DMS 273 (cell line): ENCODE data around the gene ENTHD1.
A peak's percentile ranks its signal among the peaks of the same experiment; 100 is the strongest.

ENCODE experiments used
- DNase-seq: peaks from one replicate; lab custom pipeline; 2025; ENCODE audit not compliant: unreplicated experiment; lab: John Stamatoyannopoulos, UW

The ENTHD1 gene

DNA sequence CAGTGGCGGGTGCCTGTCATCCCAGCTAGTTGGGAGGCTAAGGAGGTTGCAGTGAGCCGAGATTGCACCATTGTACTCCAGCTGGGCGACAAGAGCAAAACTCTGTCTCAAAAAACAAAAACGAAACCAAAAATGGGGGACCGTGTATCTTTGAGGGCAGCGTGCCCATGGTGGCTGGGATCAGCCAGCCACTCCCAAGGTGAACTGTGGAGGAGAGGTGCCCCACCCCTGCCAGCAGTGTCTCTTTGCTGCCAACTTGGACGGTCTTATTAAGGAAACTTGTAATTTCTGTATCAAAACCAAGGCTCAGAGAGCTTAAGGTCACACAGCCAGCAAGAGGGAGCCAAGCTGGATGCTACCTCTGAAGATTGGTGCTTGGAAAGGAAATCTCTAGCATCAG lies 175.4 kb downstream of the ENTHD1 start:
- DNase-seq = no peak

DNA sequence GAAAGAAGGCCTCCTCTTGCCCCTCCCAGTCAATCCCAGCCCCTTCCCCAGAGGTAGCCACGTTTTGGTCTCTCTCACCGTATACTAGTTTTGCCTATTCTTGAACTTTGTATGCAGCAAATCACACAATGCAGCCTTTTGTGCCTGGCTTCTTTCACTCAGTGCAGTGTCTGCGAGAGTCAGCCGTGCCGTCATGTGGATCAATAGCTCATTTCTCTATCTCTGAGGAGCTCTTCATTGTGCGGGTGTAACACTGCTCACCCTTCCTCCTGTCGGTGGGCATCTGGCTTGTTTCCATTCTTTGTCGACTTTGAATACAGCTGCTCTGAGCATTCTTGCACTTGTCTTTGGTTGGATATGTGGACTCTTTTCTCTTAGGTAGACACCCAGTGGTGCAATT lies 176.5 kb downstream of the ENTHD1 start:
- DNase-seq = no peak

DNA sequence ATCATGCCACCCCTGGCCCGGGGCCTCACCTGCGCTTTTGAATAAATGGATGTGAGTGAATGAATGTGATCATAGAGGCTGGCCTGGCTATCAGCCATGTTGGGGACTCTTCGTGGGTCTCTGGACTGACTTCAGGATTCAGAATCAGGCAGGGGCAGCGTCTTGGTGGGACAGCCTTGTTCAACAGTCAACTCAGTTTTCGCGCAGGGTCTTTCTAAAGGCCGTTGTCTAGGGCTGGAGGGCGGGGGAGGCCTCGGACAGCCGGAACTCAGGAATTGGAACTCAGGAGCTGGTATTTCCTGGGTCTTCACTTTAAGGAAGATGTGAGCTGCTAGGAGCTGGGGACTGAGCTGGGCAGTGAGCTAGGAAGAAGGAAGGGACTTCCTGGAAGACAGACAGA lies 177.0 kb downstream of the ENTHD1 start:
- no peak for DNase-seq

DNA sequence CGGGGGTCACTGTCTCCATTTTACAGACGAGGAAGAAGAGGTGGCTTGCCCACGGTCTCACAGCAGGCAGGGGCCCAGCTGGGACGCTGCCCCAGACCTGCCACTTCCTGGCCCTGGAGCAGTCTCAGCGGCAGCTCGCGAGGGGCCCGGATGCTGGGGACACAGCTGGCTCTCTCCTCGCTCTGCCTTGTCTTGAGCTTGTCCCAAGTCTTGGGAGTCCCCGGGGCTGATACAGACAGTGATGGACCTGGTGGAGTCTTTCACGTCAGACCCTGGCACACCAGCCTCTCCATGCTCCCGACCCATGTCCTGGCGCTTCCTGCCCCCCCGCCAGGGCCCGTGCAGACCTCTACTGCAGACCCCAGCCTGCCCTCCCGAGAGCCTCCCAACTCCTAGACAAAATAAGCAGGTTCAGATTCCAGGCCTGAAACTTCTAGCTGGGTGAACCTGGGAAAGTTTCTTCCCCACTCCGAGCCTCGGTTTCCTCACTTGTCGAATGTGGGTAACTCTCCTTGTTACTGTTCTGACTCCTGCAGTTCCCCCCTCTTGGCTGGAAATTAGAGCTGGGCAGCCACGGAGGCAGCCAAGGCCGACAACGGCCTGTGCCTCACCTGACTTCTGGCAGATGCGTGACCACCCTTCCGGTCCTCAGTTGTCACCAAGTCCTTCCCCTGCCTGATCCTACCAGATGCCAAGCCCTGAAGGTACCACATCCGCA lies 177.6 kb downstream of the ENTHD1 start:
- DNase-seq = no peak

DNA sequence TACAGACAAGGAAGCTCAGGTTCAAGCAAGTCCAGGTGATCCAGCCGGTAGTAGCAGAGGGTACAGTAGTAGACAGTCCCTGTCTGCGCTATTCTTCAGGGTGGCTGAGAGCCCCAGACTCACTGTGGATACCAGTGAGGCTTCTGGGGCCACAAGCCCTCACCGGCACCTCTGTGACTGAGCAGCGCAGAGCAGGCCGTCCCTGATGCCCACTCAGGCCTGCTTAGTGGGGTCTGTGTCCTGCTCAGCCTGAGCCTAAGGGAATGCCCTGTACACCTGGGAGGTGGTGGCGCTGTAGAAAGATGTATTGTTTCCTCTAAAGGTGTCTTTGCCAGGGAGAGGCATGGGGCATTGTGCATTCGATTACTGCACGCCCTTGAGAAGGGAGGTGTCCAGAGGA lies 179.2 kb downstream of the ENTHD1 start:
- no peak for DNase-seq

DNA sequence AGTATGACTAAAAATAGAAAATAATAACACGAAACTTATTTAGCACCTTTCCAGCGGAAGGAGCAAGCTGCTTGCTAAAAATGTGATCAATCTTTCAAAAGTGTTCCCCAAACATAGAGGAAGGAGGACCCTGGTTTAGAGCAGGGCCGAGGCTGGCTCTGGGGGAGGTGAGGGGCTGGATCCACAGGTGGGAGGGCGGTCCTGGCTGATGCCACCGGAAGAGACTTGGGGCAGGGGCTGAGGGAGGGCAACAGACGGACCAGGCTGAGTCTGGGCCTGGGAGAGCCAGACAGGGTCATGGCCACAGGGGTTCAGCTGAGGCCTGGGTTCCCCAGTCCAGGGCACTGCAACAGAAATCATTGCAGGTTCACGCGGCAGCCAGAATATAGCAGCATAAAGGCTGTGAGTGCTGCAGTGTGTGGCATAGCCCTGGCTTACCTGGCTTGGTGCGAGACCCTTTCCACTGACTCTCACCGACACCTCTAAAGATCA lies 179.7 kb downstream of the ENTHD1 start:
- no peak for DNase-seq

DNA sequence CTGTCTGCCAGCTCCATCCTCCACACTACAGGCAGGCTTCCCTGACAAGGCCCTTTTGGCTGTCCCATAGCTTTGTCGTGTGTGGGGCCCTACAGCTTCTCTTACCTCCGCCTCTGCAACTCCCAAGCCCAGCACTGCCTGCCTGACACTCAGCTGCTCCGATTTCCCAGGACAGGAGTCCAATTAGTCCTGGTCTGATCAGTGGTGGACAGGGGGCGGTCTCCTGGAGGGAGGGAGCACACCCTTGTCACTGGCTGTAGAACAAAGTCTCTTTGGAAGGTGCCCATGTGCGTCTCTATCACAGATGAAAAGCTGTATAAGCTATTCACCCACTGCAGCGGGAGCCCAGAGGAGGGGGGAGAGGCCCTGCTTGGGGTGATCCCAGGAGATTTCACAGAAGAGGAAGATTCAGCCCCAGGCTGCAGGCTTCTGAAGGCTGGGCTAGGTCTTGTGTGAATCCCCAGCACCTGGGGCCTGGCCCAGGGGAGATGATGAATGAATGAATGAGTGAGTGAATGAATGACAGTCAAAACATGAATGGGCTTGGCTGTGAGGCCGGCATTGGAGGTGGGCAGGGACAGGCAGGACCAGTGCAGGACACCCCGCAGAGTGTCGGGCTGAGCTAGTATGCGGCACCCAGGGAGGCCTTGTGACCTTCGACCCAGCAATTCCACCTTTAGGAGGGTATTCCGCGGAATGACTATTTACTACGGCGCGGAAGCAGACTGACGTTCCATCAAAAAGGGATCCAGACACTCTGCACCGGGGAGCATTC lies 180.6 kb downstream of the ENTHD1 start:
- DNase-seq = no peak

DNA sequence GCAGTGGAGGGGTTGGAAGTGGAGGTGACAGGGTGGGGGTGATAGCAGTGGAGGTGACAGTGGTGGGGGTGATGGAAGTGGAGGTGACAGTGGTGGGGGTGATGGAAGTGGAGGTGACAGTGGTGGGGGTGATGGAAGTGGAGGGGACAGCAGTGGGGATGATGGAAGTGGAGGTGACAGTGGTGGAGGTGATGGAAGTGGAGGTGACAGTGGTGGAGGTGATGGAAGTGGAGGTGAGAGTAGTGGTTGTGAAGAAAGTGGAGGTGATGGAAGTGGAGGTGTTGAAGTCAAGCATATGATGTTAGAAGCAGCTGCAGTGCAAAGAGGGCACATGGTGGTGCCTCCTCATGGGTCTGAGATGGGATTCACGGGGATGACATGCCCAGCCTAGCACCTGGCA lies 181.5 kb downstream of the ENTHD1 start:
- DNase-seq = no peak

DNA sequence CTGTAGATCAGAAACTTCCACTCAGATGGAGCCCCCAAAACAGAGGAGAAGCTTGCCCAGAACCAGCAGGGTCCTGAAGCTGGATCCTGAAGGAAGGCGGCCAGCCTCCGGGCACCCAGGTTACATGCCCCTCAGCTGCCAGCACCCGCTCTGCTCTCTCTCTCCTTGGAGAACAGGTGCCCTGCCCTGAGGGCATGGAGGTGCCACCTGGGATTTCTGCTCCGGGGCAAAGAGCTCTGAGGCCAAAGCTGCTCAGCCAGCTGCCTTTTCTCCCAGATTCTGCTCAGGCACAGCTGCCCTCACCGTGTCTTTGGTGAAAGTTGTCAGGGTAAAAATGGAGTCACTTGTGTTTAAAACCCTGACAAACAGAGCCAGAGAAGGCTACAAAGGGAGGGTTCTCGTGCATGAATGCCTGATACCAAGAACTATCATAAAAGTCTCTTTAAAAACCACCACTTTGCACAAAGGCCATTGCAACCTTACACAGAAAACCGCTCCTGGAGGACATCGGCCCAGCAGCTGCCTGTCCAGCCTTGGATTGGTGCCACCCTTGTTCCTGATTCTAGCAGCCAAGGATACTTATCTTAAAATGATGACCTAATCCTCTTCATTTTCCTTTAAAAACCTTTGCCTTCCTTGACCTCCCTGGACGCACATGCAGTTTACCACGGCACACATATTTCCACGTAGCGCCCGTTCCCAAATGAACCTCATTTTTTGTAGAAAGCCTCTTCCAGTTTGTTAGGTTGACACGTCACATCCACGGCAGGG lies 183.0 kb downstream of the ENTHD1 start:
- no peak for DNase-seq

DNA sequence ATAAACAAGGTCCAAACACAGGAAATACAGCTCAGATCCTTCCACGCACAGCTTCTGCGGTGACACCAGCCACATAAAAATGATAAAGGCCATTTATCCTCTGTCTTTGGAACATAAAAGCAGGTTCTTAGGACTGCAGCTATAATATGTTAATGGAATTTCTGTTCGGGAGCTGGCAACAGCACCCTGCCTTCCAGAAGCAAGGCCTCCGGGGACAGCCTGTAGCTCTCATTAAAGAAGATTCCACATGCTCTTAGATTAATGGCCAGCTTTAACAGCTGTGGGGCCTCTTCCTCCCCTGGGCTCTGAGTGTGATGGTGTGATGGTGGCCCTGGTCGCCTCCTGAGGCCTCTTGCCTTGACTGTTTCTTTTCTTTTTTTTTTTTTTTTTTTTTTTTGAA lies 185.7 kb downstream of the ENTHD1 start:
- no peak for DNase-seq

DNA sequence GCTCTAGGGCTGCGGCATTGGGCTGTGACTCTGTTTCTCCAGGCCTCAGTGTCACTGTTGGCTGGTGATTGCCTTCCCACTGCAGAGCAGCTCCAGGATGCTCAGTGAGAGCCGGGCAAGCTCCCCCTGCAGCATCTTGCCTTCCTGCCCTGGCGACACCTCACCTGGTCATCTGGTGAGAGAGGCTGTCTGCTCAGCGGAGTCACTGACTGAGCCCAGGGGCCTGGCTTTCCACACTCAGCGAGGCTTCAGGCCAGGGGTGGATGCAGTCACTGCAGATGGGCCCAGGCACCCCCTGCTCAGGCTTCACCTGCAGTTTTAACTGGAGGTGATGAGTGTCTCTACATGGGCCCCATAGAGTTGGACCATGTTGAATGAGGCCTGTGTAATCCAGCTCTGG lies 186.2 kb downstream of the ENTHD1 start:
- no peak for DNase-seq

DNA sequence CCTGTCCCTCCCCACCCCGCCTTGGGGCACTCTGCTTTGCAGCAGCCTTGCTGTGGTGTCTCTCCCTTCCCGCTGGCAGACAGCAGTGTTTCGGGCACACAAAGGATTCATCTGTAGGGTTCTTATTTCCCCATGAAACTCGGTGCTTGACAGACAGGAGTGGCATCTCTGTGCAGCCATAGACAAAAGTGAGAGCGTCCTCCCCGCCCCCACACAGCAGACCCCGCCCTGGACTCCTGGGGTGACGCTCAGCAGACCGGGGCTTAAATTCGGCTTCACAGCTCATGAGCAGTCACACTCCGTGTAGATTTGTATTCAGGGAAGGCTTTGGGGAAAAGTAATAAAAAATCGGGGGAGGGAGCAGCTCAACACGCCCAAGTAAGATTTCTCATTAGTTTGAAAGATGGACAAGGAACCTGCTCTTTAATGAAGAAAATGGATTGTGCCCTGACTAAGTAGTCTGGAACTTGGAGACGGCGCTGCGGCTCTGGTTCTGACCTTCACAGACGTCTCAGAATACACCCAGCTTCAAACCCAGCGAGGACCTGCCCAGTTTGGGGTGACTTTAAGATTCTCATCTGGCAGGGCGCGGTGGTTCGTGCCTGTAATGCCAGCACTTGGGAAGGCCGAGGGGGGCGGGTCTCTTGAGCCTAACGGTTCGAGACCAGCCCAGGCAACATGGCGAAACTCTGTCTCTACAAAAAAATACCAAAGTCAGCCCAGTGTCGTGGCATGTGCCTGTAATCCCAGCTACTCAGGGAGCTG lies 187.0 kb downstream of the ENTHD1 start:
- no peak for DNase-seq

DNA sequence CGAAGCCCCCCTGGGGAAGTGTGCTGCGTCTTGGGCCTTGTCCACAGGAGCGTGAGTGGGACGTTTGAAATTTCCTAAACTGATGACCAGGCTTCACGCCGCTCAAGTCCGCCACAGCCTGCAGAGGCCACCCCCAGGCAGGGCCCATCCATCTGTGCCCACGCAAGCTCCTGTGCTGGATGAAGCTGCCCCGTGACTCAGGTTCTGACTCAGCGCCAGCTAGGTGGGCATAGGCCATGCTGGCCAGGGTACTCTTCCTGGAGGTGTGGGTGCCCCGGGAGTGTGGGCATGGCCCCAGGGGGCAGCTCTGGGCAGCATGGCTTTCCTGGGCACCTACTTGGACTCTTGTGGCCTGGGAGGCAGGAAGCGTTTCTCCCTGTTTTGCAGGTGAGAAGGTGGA lies 188.2 kb downstream of the ENTHD1 start:
- no peak for DNase-seq

DNA sequence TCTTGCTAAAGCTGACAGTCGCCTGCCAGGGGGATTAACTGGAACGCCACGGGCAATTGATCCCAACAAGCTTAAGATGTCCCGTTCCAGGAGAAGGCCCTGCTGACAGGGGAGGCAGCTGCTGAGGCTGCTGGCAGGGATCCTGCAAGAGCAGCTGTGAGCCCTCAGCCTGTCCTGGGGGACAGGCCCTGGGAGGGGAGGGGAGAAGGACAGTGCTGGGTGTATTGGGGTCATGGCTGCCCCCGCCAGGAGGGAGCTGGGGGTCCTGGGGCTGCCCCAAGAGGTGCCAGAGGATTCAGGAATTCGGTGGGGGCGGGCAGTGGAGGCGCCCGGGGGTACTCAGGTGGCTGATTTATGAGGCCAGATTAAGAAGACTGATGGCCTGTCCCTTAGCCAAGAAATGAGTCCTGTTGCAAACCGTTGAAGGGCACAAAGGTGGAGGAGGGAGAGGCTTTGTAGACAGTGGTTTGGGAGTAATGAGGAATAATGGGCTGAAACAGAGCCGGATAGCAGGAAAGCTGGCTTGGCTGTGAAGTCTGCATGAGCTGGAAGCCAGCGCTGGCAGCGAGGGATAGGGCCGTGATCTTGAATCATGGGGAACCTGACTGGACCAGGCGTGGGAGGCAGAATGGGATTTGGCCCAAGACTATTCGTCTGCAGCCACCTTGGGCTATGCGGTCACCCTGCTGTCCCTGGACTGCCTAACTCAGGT lies 189.5 kb downstream of the ENTHD1 start:
- DNase-seq = peak; percentile 17

DNA sequence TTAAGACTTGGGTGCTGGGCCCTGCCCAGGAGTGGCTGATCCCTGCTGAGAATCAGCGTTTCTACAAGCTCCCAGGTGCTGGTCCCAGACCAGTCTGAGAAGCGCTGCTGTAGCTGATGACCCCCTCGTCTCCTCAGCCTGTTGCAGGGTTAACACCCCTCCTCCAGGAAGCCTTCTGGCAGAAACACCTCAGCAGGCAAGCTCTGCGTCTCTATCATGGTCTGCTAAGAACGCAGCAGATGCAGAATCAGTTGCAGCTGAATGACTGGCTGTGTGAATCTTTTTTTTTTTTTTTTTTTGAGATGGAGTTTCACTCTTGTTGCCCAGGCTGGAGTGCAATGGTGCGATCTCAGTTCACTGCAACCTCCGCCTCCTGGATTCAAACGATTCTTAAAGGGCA lies 190.5 kb downstream of the ENTHD1 start:
- no peak for DNase-seq

DNA sequence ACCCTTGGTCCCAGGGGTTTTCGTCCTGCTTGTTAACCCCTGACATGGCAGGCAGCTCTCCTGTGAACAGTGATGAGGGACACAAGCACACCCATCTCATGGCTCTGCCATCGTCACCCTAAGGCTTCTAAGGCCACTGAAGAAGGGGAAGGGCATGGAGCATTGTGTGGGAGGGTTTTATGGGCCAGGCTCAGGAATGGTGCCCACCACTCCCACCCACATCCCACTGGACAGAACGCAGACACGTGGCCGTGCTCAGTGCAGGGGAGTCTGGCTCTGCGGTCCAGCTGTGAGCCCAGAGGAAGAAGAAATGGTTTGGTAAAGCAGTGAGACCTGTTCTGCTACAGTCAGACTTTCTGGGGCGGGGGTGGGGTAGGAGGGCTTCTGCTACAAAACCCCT lies 193.0 kb downstream of the ENTHD1 start:
- DNase-seq = no peak

DNA sequence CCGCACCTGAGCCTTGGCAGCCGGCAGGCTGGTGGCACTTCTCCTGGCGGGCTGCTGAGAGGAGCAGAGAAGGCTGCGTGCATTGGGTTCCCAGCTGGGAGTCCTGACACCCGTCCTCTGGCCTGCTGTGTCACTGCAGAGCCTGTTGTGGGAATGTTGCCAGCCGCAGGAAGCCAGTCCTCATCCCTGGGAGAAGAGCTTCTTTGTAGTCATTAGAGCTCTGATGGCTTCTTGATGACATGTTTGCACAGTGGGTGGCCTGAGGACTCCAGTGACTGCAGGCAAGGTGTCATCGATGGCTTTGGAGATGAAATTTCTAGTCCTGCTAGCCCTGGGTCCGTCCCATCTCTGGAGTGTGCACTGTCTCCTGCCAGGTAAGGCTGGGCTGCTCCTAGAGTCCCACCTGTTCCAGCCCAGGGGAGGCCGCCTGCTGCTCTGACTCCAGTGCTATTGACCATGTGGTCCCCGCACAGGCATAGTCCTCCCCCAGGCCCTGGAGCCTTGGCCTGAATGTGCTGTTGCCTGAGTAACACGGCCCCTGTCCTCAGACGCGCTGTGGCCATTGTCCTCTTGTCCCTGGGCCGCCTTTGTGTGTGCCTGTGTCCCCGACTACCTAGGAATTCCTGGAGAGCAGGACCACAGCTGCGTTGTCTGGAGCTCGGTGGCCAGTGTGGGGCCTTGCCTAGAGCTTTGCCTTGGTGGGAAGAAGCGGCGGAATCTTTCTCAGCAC lies 193.8 kb downstream of the ENTHD1 start:
- DNase-seq = no peak

DNA sequence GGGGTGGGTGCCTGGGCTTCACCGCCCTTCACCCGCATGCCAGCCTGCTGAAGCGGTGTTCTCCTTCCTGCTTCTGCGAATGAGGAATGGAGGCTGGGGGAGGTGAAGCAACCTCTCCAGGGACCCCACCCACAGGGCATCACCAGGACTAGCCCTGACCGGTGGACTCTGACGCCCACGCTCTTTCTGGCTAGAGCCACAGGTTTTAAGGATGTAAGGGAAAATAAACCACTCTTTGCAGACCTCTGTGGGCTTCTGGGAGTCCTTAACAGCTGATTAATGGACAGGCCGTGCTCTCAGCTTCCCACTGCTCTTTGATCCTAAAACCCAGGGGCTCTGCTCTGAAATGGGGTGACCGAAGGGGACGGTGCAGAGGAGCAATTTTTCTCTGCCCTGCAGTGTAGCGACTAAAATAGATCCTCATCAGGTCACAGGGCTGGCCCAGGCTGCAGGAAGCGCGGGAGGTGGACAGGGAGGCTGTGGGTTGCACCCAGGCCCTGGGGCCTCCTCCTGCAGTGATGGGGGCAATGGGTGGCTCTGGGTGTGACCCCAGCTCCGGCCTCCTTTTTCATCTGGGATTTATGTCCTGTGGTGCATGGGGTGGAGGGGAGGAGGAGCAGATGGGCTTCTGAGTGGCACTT lies 195.7 kb downstream of the ENTHD1 start:
- DNase-seq = no peak

DNA sequence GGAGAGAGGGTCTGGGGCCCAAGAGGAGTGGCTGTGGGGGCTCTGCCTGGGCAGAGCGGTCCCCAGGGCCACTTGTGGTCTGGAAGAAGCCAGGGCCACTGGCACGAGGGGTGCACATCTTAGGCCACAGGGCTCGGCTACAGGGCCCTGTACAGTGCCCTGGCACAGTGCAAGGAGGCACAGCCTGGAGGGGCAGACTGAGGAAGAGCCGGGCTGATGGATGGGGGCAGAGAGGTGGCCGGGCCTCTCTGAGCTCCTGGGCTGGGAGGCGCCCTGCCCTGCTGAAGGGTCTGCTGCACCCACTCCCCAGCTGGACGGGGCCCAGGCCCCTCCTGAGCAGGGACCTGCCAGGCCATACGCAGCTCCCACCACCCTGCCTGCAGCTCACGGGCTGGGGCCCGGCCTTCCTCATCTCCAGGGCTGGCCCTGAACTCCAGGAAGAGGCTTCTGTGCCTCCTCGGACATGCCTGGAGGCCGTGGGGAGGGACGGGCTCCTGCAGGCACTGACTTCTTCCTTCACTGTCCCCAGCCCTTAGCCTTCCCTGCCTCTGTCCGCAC lies 199.5 kb downstream of the ENTHD1 start:
- no peak for DNase-seq
